A172 (cell line): ENCODE data around the gene CABP4. TPM values are rescaled to one million over a fixed set of nuclear protein-coding genes. Genes with fewer than 3 reads are reported as not detected.

Experiments
- total RNA-seq: library from RNA; depleted of rRNA; stranded (reverse); fragments of >200 nt; shearing (Covaris generic); gene quantifications from 2 replicates; pipeline ENCODE4 v1.2.3, GENCODE V29; 2014; rRNA removed

The CABP4 gene
- total RNA-seq, 1 experiment from 2014 or later = not detected

Other genes with a start within 250 kb of the CABP4 start
- gene GRK2, start 188.9 kb upstream of the CABP4 start, total RNA-seq = 40.3 and 44.6 TPM in 2 replicates
- gene ANKRD13D, start 166.1 kb upstream of the CABP4 start, total RNA-seq = 25.4 and 51.8 TPM in 2 replicates
- 3.2 and 10.0 TPM in 2 replicates for gene SSH3, start 151.8 kb upstream of the CABP4 start, total RNA-seq
- 75.8 and 96.0 TPM in 2 replicates for gene POLD4, start 101.8 kb upstream of the CABP4 start, total RNA-seq
- gene CLCF1, start 81.8 kb upstream of the CABP4 start, total RNA-seq = 7.5 and 8.1 TPM in 2 replicates
- 6.2 and 15.0 TPM in 2 replicates for gene RAD9A, start 63.4 kb upstream of the CABP4 start, total RNA-seq
- gene PPP1CA, start 53.5 kb upstream of the CABP4 start, total RNA-seq = 192 and 217 TPM in 2 replicates
- gene TBC1D10C, start 51.3 kb upstream of the CABP4 start, total RNA-seq = not detected in 2 replicates
- gene CARNS1, start 39.7 kb upstream of the CABP4 start, total RNA-seq = 0.05 TPM in 1 of 2 replicates, not detected in the other
- gene RPS6KB2, start 26.9 kb upstream of the CABP4 start, total RNA-seq = 83.6 and 89.8 TPM in 2 replicates
- 1.5 and 2.3 TPM in 2 replicates for gene PTPRCAP, start 17.7 kb upstream of the CABP4 start, total RNA-seq
- 108 and 116 TPM in 2 replicates for gene CORO1B, start 11.9 kb upstream of the CABP4 start, total RNA-seq
- not detected in 2 replicates for gene GPR152, start 2.6 kb upstream of the CABP4 start, total RNA-seq
- gene TMEM134, start 13.9 kb downstream of the CABP4 start, total RNA-seq = 14.0 and 20.0 TPM in 2 replicates
- gene AIP, start 27.7 kb downstream of the CABP4 start, total RNA-seq = 95.8 and 99.9 TPM in 2 replicates
- 27.0 and 29.9 TPM in 2 replicates for gene PITPNM1, start 50.0 kb downstream of the CABP4 start, total RNA-seq
- 48.4 and 50.9 TPM in 2 replicates for gene CDK2AP2, start 52.8 kb downstream of the CABP4 start, total RNA-seq
- not detected in 2 replicates for gene CABP2, start 68.1 kb downstream of the CABP4 start, total RNA-seq
- 639 and 900 TPM in 2 replicates for gene GSTP1, start 128.5 kb downstream of the CABP4 start, total RNA-seq
- 171 and 199 TPM in 2 replicates for gene NDUFV1, start 151.6 kb downstream of the CABP4 start, total RNA-seq
- 5.3 and 11.9 TPM in 2 replicates for gene NUDT8, start 174.6 kb downstream of the CABP4 start, total RNA-seq
- gene TBX10, start 184.4 kb downstream of the CABP4 start, total RNA-seq = not detected in 2 replicates
- gene ACY3, start 195.4 kb downstream of the CABP4 start, total RNA-seq = 0.41 and 0.89 TPM in 2 replicates
- not detected in 2 replicates for gene ALDH3B2, start 219.3 kb downstream of the CABP4 start, total RNA-seq